Neutrophil (primary cell): ENCODE results near the gene ZNF892.
A peak's percentile ranks its signal among the peaks of the same experiment; 100 is the strongest.

Experiments
- H3K27ac ChIP-seq: fragments of 200-600 bp; sonication (generic); 2 replicates; pipeline ENCODE4 v1.5.1; 2016; ENCODE audit warnings: mild to moderate bottlenecking, moderate library complexity
- H3K27me3 ChIP-seq: fragments of 200-600 bp; sonication (generic); 2 replicates; pipeline ENCODE4 v1.6.0; 2016; ENCODE audit warnings: mild to moderate bottlenecking
- H3K36me3 ChIP-seq: fragments of 200-600 bp; sonication (generic); 2 replicates; pipeline ENCODE4 v1.5.1; 2017
- H3K4me1 ChIP-seq, 2 experiments: fragments of 200-600 bp in 1 of 2; sonication (generic) in 1 of 2; 1 replicate in 1 of 2; 2 replicates in 1 of 2; pipeline versions ENCODE4 v1.5.1 to v1.6.1; 2013 to 2016; ENCODE audit warnings: low read depth in 1 of 2, low read length in 1 of 2, mild to moderate bottlenecking in 1 of 2, moderate library complexity in 1 of 2; ENCODE audit not compliant: control insufficient read depth in 1 of 2, insufficient read depth in 1 of 2
- H3K4me3 ChIP-seq, 2 experiments: fragments of 200-600 bp in 1 of 2; sonication (generic) in 1 of 2; 1 replicate in 1 of 2; 2 replicates in 1 of 2; pipeline ENCODE4 v1.5.1; 2013 to 2016; ENCODE audit warnings: low read depth in 1 of 2, low read length in 1 of 2, mild to moderate bottlenecking in 1 of 2, moderate library complexity in 1 of 2
- H3K9me3 ChIP-seq: fragments of 200-600 bp; sonication (generic); 2 replicates; pipeline ENCODE4 v1.5.1; 2016
- TF ChIP-seq, protein P1 (sequence below): fragments of 200-600 bp; sonication (generic); IDR thresholded peaks from 2 replicates; pipeline ENCODE4 v1.5.1; 2016; ENCODE audit warnings: antibody characterized with exemption

Gene ZNF892

DNA sequence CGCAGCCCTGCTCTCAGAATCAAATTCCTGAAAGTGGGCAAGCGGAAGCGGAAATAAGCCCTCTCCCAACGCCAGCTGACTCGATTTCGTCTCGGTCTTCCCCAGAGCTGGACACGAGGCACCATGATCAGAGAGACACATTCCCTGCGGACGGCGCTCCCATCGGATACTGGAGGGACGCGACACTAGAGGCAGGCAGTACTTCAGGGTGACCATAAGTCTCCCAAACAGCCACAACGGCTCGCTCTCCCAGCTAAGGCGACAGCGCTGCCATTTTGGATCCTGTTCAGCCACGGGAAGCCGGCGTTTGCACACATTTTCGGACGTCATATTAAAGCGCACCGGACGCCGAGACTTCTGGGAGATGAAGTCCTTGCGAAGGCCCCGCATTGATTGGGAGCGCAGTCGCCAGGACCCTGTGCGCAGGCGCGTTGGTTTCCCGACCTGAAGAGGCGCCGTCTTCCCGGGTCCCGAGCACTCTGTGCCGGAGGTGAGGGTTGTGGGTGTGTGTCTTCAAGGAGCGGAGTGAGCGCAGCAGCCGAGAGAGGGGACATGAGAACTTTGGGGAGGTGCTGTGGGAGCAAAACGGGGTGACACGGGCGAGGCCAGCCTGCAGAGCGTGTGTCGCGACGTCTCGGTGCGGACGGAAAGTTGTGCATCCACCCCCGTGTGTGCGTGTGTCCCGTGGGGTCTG, 41.8 kb upstream of the ZNF892 start, which contains the start of gene ZNF2:
TSS of gene ZNF2 (plus strand) at position 439 of the 694 bp plus-strand sequence. CDS start 10,418 bp downstream, outside the sequence.
- H3K9me3 ChIP-seq, result no peaks in the 10 kb centered on the region
- TF ChIP-seq, protein P1, sequence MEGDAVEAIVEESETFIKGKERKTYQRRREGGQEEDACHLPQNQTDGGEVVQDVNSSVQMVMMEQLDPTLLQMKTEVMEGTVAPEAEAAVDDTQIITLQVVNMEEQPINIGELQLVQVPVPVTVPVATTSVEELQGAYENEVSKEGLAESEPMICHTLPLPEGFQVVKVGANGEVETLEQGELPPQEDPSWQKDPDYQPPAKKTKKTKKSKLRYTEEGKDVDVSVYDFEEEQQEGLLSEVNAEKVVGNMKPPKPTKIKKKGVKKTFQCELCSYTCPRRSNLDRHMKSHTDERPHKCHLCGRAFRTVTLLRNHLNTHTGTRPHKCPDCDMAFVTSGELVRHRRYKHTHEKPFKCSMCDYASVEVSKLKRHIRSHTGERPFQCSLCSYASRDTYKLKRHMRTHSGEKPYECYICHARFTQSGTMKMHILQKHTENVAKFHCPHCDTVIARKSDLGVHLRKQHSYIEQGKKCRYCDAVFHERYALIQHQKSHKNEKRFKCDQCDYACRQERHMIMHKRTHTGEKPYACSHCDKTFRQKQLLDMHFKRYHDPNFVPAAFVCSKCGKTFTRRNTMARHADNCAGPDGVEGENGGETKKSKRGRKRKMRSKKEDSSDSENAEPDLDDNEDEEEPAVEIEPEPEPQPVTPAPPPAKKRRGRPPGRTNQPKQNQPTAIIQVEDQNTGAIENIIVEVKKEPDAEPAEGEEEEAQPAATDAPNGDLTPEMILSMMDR, result no peak
- H3K4me1 ChIP-seq, result peaks cover 13 to 14% of the 10 kb centered on the region in 2 experiments
- no peaks in the 10 kb centered on the region for H3K27me3 ChIP-seq
- H3K27ac ChIP-seq, result peak within 1 kb of the TSS; percentile 80
- H3K4me3 ChIP-seq, result peak within 1 kb of the TSS; percentile 86 to 89
- no peaks in the 10 kb centered on the region for H3K36me3 ChIP-seq

DNA sequence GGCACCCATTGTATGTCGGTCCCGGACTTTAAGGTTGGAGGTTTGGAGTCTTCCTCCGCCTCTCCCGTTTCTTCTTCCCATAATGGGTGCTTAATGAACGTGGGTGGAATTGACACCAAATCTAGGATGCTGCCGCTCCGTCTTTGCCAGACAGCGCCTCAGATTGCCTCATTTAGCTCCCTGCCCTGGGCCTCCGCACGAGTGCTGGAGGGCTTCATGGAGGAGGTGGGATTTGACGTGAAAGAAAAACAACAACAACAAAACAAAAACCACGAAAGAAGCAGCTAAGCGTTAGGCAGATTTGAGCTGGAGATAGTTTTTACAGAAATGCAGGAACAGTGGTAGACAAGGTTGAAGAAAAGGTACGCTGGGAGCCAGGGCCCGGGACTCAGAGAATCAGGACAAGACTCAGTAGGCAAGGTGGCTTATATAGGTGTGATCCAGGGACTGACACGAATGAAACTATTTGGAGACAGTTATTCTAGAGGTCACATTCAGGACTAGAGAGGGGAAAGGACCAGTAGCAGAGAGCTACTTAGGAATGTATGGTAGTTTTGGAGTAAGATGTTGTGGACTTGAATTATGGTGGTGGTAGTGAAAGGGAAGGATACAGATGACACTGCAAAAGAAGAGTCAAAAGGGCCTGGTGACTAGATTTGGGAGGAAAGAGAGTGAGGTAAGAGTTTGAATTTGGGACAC, 41.1 kb upstream of the ZNF892 start:
- Histone ChIP-seq H3K27ac (peak overlapping the region; percentile 80), H3K9me3 (no peaks in the 10 kb centered on the region), H3K4me3 (peak overlapping the region; percentile 86 to 89)

DNA sequence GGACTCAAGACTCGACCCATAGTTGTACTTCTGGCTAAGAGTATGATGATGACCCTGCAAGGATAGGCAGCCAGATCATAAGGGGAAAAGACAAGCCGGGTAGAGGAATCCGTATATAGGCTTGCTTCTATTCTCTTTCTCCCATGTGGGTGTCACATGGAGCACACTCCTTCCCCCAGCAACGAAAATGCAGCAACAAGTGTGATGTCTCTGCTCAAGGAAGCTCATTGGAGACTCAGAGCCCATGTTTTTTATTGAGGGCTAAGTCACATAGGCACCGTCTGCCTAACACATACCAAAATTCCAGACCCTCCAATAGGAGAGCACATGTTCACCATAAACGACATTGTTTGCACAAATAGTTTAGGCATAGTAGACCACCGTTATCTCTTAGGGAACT, 35.4 kb upstream of the ZNF892 start:
- no peak overlapping the region for H3K4me3 ChIP-seq
- no peaks in the 10 kb centered on the region for H3K36me3 ChIP-seq
- H3K4me1 ChIP-seq, result no peaks in the 10 kb centered on the region
- no peak overlapping the region for H3K27ac ChIP-seq
- H3K27me3 ChIP-seq, result no peaks in the 10 kb centered on the region
- H3K9me3 ChIP-seq, result no peaks in the 10 kb centered on the region
- TF ChIP-seq, protein P1, result no peak

More for the DNA sequence above, 41.1 kb upstream of the ZNF892 start:
- H3K4me1 ChIP-seq, result peaks cover 13 to 14% of the 10 kb centered on the region in 2 experiments
- H3K27me3 ChIP-seq, result no peaks in the 10 kb centered on the region
- H3K36me3 ChIP-seq, result no peaks in the 10 kb centered on the region
- TF ChIP-seq, protein P1, result no peak

DNA sequence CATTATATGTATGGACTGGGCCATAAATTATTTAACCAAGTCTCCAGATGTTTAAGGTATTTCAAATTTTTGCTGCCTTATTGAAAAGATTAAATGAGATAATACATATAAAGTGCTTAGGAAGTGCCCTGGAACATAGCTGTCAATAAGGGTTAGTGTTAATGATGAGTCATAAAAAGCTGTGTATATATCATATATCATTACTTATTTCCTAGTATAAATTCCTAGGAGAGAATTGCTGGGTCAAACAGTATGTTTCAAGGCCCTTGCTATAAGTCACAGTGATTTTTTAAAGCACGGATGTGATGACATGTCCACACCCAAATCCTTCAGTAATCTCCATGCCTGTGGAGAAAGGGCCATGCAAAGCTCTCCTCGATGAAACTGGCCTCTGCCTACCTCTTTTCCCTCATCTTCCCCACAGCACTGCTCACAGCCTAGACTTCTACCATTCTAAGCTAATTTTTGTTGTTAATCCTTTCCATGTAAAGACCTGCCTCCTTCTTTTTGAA, 33.2 kb upstream of the ZNF892 start:
- H3K36me3 ChIP-seq, result peaks cover 6% of the 10 kb centered on the region
- H3K27ac ChIP-seq, result no peak overlapping the region
- H3K4me1 ChIP-seq, result no peaks in the 10 kb centered on the region
- no peaks in the 10 kb centered on the region for H3K27me3 ChIP-seq
- no peak overlapping the region for H3K4me3 ChIP-seq
- TF ChIP-seq, protein P1, result no peak
- no peaks in the 10 kb centered on the region for H3K9me3 ChIP-seq

DNA sequence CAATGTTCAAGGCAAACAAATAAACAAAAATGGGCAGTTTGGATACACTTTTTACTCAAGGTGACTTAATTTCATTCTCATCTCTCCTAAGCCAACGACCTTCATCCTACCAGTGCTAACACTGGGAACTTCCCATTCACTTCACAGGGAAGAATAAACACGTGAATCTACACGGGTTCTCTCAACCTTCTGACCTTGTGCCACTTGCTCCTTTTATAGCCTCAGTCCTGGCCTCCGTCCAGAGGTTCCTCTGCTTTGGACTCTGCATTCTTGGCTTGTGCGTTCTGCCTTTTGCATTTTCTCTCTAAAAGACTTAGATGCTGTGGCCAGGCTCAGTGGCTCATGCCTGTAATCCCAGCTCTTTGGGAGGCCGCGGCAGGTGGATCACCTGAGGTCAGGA, 27.9 kb upstream of the ZNF892 start:
- no peaks in the 10 kb centered on the region for H3K27me3 ChIP-seq
- H3K36me3 ChIP-seq, result peaks cover 29% of the 10 kb centered on the region
- peaks cover 11% of the 10 kb centered on the region for H3K9me3 ChIP-seq
- no peak overlapping the region for H3K27ac ChIP-seq
- no peak overlapping the region for H3K4me3 ChIP-seq
- TF ChIP-seq, protein P1, result no peak
- H3K4me1 ChIP-seq, result no peaks in the 10 kb centered on the region
